ACC112 (cell line): Measurements from ENCODE around the gene PPFIBP1.
"Not testable (repeated sequence)": the region's sequence is repeated elsewhere in the genome, so short reads cannot be mapped to it uniquely, and the experiment has no call there.

Source experiments
- H2AFZ ChIP-seq: fragments of 200-600 bp; sonication (generic); one replicate; pipeline ENCODE4 v1.6.0; 2017; ENCODE audit warnings: antibody characterized with exemption, low read length; ENCODE audit not compliant: unreplicated experiment
- H3K27ac ChIP-seq: fragments of 200-600 bp; sonication (generic); 2 replicates; pipeline ENCODE4 v1.5.1; 2014; ENCODE audit warnings: low read depth, mild to moderate bottlenecking, antibody characterized with exemption, low read length, moderate library complexity
- H3K27me3 ChIP-seq: fragments of 200-600 bp; sonication (generic); 2 replicates; pipeline ENCODE4 v1.6.1; 2014; ENCODE audit warnings: mild to moderate bottlenecking, antibody characterized with exemption, low read length, moderate library complexity, mixed read lengths; ENCODE audit not compliant: insufficient read depth
- H3K36me3 ChIP-seq: fragments of 200-600 bp; sonication (generic); 2 replicates; pipeline ENCODE4 v1.6.1; 2016; ENCODE audit warnings: mild to moderate bottlenecking, antibody characterized with exemption, low read length, moderate library complexity, mixed read lengths; ENCODE audit not compliant: insufficient read depth
- H3K4me1 ChIP-seq: fragments of 200-600 bp; sonication (generic); one replicate; pipeline ENCODE4 v1.6.1; 2016; ENCODE audit warnings: low read length, mixed read lengths; ENCODE audit not compliant: insufficient read depth, unreplicated experiment, control insufficient read depth
- H3K4me3 ChIP-seq: fragments of 200-600 bp; sonication (generic); 2 replicates; pipeline ENCODE4 v1.5.1; 2014; ENCODE audit warnings: mild to moderate bottlenecking, low read depth, low read length
- H3K79me2 ChIP-seq: fragments of 200-600 bp; sonication (generic); one replicate; pipeline ENCODE4 v1.6.0; 2016; ENCODE audit warnings: low read length; ENCODE audit not compliant: control insufficient read depth, unreplicated experiment, insufficient read depth

PPFIBP1 gene

DNA sequence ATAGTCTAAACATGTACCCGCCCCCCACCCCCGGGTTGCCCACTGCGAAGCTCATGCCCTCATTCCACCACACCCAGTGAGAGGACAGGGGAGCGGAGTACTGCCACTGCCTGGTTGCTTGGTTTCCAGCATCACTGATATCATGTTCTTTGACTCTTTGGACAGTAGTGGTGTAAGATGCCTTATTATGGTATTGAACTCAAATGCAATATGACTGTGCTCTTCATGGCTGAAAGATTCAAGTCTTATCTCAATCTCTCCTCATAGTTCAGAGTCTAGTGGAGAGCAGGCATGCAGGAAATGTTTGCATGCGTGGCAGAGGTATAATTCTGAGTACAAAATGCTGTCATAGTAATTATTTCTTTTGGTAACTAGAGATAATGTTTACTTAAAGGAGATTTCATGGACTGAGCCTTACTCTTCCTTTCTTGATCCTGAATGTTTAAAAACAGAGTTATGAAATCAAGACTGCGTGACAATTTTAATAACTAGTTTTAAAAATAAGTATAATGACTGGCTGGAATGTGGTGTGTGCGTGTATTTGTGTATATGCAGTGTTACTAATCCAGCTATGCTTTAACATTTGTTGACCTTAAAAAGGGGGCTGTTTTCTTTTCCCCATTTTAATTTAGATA is 116.7 kb downstream of the PPFIBP1 start:
- H3K27me3 ChIP-seq, H3K27ac ChIP-seq, H3K4me3 ChIP-seq, H2AFZ ChIP-seq, H3K36me3 ChIP-seq, H3K79me2 ChIP-seq, H3K4me1 ChIP-seq: not testable (repeated sequence)

DNA sequence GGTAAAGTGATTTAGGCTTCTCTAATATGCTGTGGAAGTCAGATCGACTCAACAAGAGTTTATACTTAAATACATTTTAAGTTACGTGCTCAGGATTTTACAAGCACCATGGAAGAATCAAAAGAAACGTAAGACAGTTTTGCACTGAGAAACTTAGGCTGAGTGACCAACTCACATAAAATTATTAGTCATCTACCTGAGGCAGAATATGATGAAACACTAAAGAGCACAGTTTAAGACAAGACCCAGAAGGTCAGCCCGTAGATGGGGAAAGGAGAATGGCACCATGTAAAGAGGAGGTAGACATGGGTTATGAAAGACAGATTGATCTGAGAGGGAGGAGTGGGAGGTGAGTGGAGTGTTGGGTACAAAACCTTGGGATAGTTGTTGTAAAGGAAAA is 118.4 kb downstream of the PPFIBP1 start:
- H3K4me3 ChIP-seq, H3K27me3 ChIP-seq, H3K4me1 ChIP-seq, H2AFZ ChIP-seq, H3K27ac ChIP-seq, H3K36me3 ChIP-seq, H3K79me2 ChIP-seq: not testable (repeated sequence)

DNA sequence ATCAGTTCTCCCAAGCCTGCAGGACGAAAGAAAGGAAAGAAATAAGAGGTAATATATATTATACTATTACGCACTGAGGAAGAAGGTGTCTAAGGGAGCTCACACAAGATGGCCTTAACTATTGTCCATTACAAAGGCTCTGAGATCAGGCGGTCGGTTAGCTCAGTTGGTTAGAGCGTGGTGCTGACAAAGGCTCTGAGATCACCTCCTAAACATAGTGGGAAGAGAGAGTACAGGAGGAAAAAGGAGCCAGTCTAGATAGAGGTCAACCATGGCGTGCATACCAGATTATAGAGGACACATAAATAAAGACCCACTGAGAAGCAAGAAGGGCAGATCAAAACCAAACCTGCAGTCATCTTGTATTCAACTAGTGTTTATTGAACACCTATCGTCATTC is 118.9 kb downstream of the PPFIBP1 start:
- H3K27ac ChIP-seq, H3K4me1 ChIP-seq, H3K27me3 ChIP-seq, H3K79me2 ChIP-seq, H3K36me3 ChIP-seq, H2AFZ ChIP-seq, H3K4me3 ChIP-seq: not testable (repeated sequence)

DNA sequence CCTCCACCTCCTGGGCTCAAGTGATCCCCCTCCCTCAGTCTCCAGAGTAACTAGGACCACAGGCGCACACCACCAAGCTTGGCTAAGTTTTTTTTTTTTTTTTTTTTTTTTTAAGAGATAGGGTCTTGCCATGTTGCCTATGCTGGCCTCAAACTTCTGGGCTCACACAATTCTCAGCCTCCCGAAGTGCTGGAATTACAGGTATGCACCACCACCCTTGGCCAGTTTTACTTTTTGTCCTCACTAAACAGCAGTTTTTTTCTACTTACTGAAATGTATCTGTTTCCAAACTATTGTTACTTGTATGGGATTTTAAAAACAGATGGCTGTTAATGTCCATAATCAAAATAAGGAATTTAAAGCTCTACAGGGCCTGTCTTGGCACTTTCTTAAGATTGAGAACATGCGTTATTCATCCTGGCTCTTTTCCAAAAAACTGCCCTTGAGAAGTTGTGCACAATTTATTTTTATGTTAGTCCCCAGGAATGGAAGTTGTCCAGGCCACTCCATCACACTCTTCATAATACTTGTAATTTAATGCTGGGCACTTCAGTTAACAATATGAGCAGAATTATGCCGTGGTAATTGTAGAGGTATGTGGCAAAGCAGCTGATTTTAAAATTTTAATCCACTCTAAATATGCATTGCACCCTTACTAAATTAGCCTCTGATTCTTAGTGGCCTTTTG is 120.3 kb downstream of the PPFIBP1 start:
- no peak overlapping the region for H2AFZ ChIP-seq
- H3K4me1 ChIP-seq, result peaks cover 10% of the 10 kb centered on the region
- no peak overlapping the region for H3K27ac ChIP-seq
- no peaks in the 10 kb centered on the region for H3K79me2 ChIP-seq
- H3K27me3 ChIP-seq, result no peaks in the 10 kb centered on the region
- H3K4me3 ChIP-seq, result no peak overlapping the region
- peaks cover 11% of the 10 kb centered on the region for H3K36me3 ChIP-seq

DNA sequence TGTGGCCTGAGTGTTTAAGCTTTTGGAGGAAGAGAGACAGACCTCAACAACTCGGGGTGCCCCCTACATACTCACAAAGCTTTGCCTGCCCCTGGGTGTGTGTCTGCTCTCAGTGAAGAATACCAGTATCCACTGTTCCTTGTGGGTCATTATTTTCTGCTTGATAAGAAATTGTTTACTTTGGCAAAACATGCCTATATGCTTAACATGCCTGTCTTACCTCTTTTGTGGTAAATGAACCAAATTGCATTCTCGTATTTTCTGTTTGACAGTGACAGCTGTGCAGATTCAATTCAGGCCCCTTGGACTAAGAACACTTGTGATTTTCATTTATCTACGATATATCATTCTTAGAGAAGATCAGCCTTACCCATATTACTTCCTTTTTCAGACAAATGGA is 121.7 kb downstream of the PPFIBP1 start:
- Histone ChIP-seq H2AFZ (no peak overlapping the region), H3K4me1 (peaks cover 10% of the 10 kb centered on the region), H3K36me3 (peaks cover 14% of the 10 kb centered on the region), H3K4me3 (no peak overlapping the region), H3K27me3 (no peaks in the 10 kb centered on the region), H3K79me2 (no peaks in the 10 kb centered on the region), H3K27ac (no peak overlapping the region)

DNA sequence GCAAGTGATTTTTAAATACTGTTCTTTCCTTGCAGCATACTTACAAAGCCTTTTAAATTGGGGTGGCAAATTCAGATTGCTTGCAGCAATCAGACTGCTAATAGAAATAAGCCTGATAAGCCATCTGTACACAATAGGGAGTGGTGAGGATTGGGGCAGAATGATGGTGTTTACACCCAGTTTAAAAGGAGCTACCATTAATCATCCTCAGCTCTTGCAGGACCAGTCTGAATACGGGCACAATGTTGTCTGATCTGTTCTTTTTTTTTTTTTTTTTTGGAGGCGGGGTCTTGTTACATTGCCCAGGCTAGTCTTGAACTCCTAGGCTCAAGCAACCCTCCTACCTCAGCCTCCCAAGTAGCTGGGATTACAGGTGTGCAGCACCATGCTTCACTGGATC is 122.1 kb downstream of the PPFIBP1 start:
- no peak overlapping the region for H3K27ac ChIP-seq
- peaks cover 15% of the 10 kb centered on the region for H3K36me3 ChIP-seq
- H3K27me3 ChIP-seq, result no peaks in the 10 kb centered on the region
- no peak overlapping the region for H3K4me3 ChIP-seq
- no peak overlapping the region for H2AFZ ChIP-seq
- H3K79me2 ChIP-seq, result no peaks in the 10 kb centered on the region
- H3K4me1 ChIP-seq, result peaks cover 10% of the 10 kb centered on the region

DNA sequence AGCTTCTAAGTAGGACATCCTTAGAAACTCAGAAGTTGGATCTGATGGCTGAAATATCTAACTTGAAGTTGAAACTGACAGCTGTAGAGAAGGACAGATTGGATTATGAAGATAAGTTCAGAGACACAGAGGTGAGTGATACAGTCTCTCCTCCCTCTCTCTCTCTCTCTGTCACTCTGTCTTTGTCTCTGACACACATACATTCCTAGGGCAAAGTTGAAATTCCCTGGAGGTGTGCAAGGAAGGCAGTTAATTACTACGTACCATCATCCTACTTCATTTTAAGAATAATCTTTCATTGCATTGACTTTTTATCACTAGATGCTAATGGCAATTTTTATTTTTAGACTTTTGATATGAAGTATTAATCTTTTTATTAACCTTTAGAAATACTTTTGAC is 126.0 kb downstream of the PPFIBP1 start:
- H3K4me1 ChIP-seq, result peaks cover 11% of the 10 kb centered on the region
- H3K79me2 ChIP-seq, result no peaks in the 10 kb centered on the region
- H3K27ac ChIP-seq, result no peak overlapping the region
- peaks cover 13% of the 10 kb centered on the region for H3K36me3 ChIP-seq
- H2AFZ ChIP-seq, result no peak overlapping the region
- no peak overlapping the region for H3K4me3 ChIP-seq
- no peaks in the 10 kb centered on the region for H3K27me3 ChIP-seq

DNA sequence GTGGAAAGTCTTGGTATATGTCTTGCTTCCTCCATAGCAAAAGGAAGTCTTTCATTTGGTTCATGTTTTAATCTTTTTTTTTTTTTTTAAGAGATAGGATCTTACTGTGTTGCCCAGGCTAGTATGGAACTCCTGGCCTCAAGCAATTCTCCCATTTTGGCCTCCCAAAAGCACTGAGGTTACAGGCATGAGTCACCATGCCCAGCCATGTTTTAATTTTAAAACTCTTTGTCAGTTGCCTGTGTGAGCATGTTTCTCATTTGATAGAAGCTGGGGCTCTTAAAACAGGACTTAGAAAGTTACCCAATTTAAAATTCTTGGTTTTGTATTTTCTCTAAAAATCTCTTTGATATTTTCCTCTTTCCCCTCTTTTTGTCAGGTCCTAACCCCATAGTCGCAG is 127.2 kb downstream of the PPFIBP1 start:
- peaks cover 11% of the 10 kb centered on the region for H3K4me1 ChIP-seq
- peaks cover 13% of the 10 kb centered on the region for H3K36me3 ChIP-seq
- no peaks in the 10 kb centered on the region for H3K79me2 ChIP-seq
- peak overlapping the region; percentile 56 for H3K27ac ChIP-seq
- no peak overlapping the region for H3K4me3 ChIP-seq
- no peaks in the 10 kb centered on the region for H3K27me3 ChIP-seq
- H2AFZ ChIP-seq, result no peak overlapping the region

DNA sequence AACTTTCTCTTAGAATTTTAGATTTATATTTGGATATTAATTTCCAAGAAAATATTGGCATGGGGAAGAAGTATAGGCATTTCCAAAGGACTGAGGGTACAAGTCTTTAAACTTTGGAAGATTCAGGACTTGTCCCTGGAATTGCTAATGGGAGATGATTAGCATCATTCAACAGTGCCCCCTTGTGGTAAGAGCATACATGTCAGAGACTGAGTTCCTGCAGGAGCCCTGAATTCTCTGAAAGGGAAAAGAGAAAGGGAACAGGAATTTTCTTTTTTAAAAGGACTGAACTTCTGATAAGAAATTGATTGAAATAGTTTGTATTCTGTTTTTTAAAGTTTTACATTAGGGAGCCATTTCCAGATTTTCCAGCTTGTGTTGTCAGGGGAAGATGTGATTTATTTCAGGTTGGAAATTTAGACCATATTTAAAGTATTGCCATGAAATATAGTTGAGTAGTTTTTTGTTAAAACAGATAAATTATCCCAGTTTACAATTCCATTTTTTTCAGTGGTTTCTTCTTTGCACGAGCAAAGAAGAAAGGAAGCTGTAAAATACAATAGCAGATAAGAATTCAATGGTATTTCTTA is 128.3 kb downstream of the PPFIBP1 start:
- Histone ChIP-seq H3K36me3 (peaks cover 20% of the 10 kb centered on the region), H3K79me2 (no peaks in the 10 kb centered on the region)

DNA sequence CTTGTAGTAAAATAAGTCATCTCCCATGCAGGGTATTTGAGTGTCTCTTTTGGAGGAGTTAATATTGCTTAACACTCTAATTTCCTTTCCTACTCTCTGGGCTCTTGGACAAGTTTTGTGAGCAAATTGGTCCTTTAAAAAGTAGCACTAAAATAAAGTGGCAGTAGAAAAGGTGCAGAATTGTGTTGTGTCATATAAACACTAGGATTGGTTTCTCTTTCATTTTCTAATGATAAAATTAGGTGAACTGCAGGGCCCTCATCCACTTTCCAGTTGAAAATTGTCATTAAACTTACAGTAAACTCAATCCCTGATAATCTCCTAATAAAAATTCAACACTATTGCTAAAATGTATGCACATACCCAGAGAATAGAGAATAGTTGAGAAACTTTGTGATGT is 129.7 kb downstream of the PPFIBP1 start:
- Histone ChIP-seq H3K36me3 (peaks cover 28% of the 10 kb centered on the region), H2AFZ (no peak overlapping the region), H3K4me3 (no peak overlapping the region), H3K79me2 (no peaks in the 10 kb centered on the region), H3K27ac (no peak overlapping the region), H3K4me1 (peaks cover 11% of the 10 kb centered on the region), H3K27me3 (no peaks in the 10 kb centered on the region)

More for the DNA sequence above, 128.3 kb downstream of the PPFIBP1 start:
- Histone ChIP-seq H3K4me3 (no peak overlapping the region), H2AFZ (no peak overlapping the region), H3K27me3 (no peaks in the 10 kb centered on the region), H3K4me1 (peaks cover 11% of the 10 kb centered on the region), H3K27ac (peak overlapping the region; percentile 56)

DNA sequence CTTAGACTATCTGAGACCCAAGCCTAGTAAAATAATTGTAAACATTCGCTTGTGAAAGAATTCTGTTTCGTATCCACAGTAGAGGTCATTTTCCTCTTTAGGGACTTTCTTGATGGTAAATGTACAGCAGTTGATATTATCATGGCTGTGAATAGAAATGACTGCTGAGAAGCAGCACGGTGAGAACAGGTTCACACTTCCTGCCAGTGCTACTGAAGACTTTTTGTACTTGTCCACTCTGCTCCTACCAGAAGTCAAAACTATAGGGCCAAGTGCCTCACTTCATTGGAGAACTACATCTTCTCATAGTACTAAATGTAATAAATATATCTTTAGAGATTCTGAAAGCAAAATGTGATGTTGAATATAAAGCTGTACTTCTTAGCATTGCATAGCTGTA is 131.5 kb downstream of the PPFIBP1 start:
- not testable (repeated sequence) for H2AFZ ChIP-seq, H3K79me2 ChIP-seq, H3K27me3 ChIP-seq, H3K4me3 ChIP-seq, H3K27ac ChIP-seq
- peaks cover 30% of the 10 kb centered on the region for H3K36me3 ChIP-seq
- peaks cover 11% of the 10 kb centered on the region for H3K4me1 ChIP-seq
